Transverse colon (tissue), 4 donors: Measurements from ENCODE around the gene MYRF. TPM values are rescaled to one million over a fixed set of nuclear protein-coding genes. Genes with fewer than 3 reads are reported as not detected.
A peak's percentile ranks its signal among the peaks of the same experiment; 100 is the strongest.

Experiments
- DNase-seq: peaks from one replicate; pipeline ENCODE4 v3.0.0-alpha.2; 2019
- H3K27ac ChIP-seq, 4 donors: fragments of 200-600 bp; sonication (generic); 2 replicates each; pipeline ENCODE4 v1.5.1; 2016 to 2018; ENCODE audit warnings: inconsistent platforms in 4 of 4
- H3K27me3 ChIP-seq: fragments of 200-600 bp; sonication (generic); 2 replicates; pipeline ENCODE4 v1.5.1; 2017; ENCODE audit warnings: inconsistent platforms
- H3K36me3 ChIP-seq, 4 donors: fragments of 200-600 bp; sonication (generic); 2 replicates each; pipeline ENCODE4 v1.5.1; 2017 to 2019; ENCODE audit warnings: inconsistent platforms in 4 of 4
- H3K4me1 ChIP-seq, 4 donors: fragments of 200-600 bp; sonication (generic); 2 replicates each; pipeline ENCODE4 v1.5.1; 2017 to 2020; ENCODE audit warnings: inconsistent platforms in 4 of 4
- H3K4me3 ChIP-seq, 4 donors: fragments of 200-600 bp; sonication (generic); 1 replicate in 1 of 4; 2 replicates in 3 of 4; pipeline versions ENCODE4 v1.5.1 to v1.6.1; 2017 to 2019; ENCODE audit warnings: inconsistent platforms in 4 of 4
- H3K9me3 ChIP-seq, 2 donors: fragments of 200-600 bp; sonication (generic); 2 replicates each; pipeline ENCODE4 v1.5.1; 2017 to 2019; ENCODE audit warnings: inconsistent platforms in 2 of 2
- CTCF ChIP-seq, 5 experiments: fragments of 200-600 bp in 3 of 5; fragments of 450-650 bp in 2 of 5; sonication (generic) in 3 of 5; IDR thresholded peaks; 1 replicate in 2 of 5; 2 replicates in 3 of 5; pipeline ENCODE4 v1.5.1; 2016 to 2017; ENCODE audit warnings: antibody characterized with exemption in 5 of 5, inconsistent platforms in 3 of 5, mild to moderate bottlenecking in 2 of 5, moderate library complexity in 1 of 5
- EP300 ChIP-seq: sonication (generic); formaldehyde crosslinking; IDR thresholded peaks from one replicate; pipeline ENCODE4 v1.6.1; 2017; ENCODE audit warnings: antibody characterized with exemption, low read depth
- POLR2A ChIP-seq: fragments of 450-650 bp; IDR thresholded peaks from one replicate; pipeline ENCODE4 v1.6.1; 2016; ENCODE audit warnings: antibody characterized with exemption, mild to moderate bottlenecking, moderate library complexity
- POLR2AphosphoS5 ChIP-seq, 3 donors: sonication (generic); formaldehyde crosslinking; IDR thresholded peaks; one replicate each; pipeline ENCODE4 v1.6.1; 2016; ENCODE audit warnings: antibody characterized with exemption in 3 of 3
- WGBS, 2 donors: methylation state at CpG; one replicate each; pipeline ENCODE4 v1.1.5; 2018; ENCODE audit warnings: low coverage in 1 of 2; 5-methylcytosine and 5-hydroxymethylcytosine counted together
- in situ Hi-C, 4 donors: fragments of 200-750 bp; cut with MboI; loops; one replicate each; pipeline versions ENCODE4 v1.15.0 to v1.15.1; 2017; ENCODE audit warnings: low sequenced_read_pairs in 3 of 4, low pct_ligation_motif_present in 1 of 4, low pct_unique_long_range_greater_than_20kb in 1 of 4
- intact Hi-C: fragments of 100-400 bp; cut with DNase I; formaldehyde crosslinking; loops from one replicate; pipeline ENCODE4 v1.15.1; 2023; ENCODE audit warnings: low total_unique reads
- total RNA-seq, 4 donors: library from RNA; depleted of rRNA; stranded (reverse); fragments of >200 nt; gene quantifications; one replicate each; pipeline ENCODE4 v1.1.0, GENCODE V29; 2016

MYRF gene
- total RNA-seq, 4 donors from 2014 or later: 2.0 to 14.2 (median 10.7) TPM

- no peak overlapping the region for H3K27ac ChIP-seq
- TF ChIP-seq CTCF (IDR thresholded peaks at IDR 0.05): no peak
- no peak for TF ChIP-seq EP300
- TF ChIP-seq POLR2AphosphoS5 (IDR thresholded peaks at IDR 0.05): no peak
- TF ChIP-seq POLR2A: no peak
- in situ Hi-C loops (no loop called here), intact Hi-C loops (no loop called here)
- H3K27me3 ChIP-seq: peaks cover 14% of the 10 kb centered on the region
- H3K36me3 ChIP-seq: no peaks in the 10 kb centered on the region
- no peaks in the 10 kb centered on the region for H3K9me3 ChIP-seq
- H3K4me1 ChIP-seq: peaks cover 7 to 30% (median 25%) of the 10 kb centered on the region in 4 donors
- WGBS, 2 donors: 74% methylated on average over 14 of the region's 14 CpGs; no CpG with 5 or more reads in 1 of the 2 donors
- no peak for DNase-seq
- H3K4me3 ChIP-seq: no peak overlapping the region
These were observed 1.1 kb upstream of the MYRF start for GRCh38 chr11:61751384-61751783.

GRCh38 chr11:61752925-61753521 is 587 bp downstream of the MYRF start:
- intact Hi-C loops: no loop called here
- H3K4me1 ChIP-seq: peaks cover 7 to 32% (median 27%) of the 10 kb centered on the region in 4 donors
- no peak for DNase-seq

GRCh38 chr11:61753672-61754071 is 1.2 kb downstream of the MYRF start:
- H3K36me3 ChIP-seq: no peaks in the 10 kb centered on the region
- intact Hi-C loops (no loop called here), in situ Hi-C loops (no loop called here)
- peaks cover 14% of the 10 kb centered on the region for H3K27me3 ChIP-seq
- H3K4me3 ChIP-seq: no peak overlapping the region
- no peak overlapping the region for H3K27ac ChIP-seq
- no peak for DNase-seq
- H3K4me1 ChIP-seq: peaks cover 7 to 32% (median 26%) of the 10 kb centered on the region in 4 donors
- WGBS, 2 donors: 80 to 82% methylated on average over 1 to 5 of the region's 5 CpGs
- H3K9me3 ChIP-seq: no peaks in the 10 kb centered on the region
- TF ChIP-seq EP300 (no peak), POLR2AphosphoS5 (IDR thresholded peaks at IDR 0.05) (no peak), POLR2A (no peak), CTCF (IDR thresholded peaks at IDR 0.05) (no peak)

More at GRCh38 chr11:61752925-61753521, 587 bp downstream of the MYRF start:
- in situ Hi-C loops: no loop called here
- WGBS, 2 donors: 25 to 35% methylated on average over 6 to 17 of the region's 17 CpGs
- H3K27ac ChIP-seq: peak overlapping the region in 1 of 4 donors; percentile 49
- H3K27me3 ChIP-seq: peaks cover 14% of the 10 kb centered on the region
- H3K9me3 ChIP-seq: no peaks in the 10 kb centered on the region
- peak overlapping the region; percentile 34 to 57 (median 50) for H3K4me3 ChIP-seq
- no peak for TF ChIP-seq POLR2AphosphoS5 (IDR thresholded peaks at IDR 0.05)
- no peak for TF ChIP-seq EP300
- no peak for TF ChIP-seq POLR2A
- no peak for TF ChIP-seq CTCF (IDR thresholded peaks at IDR 0.05)
- no peaks in the 10 kb centered on the region for H3K36me3 ChIP-seq

- H3K9me3 ChIP-seq: no peaks in the 10 kb centered on the region
- DNase-seq: no peak
- H3K4me3 ChIP-seq: no peak overlapping the region
- no peaks in the 10 kb centered on the region for H3K36me3 ChIP-seq
- WGBS, 2 donors: 85% methylated on average over 27 of the region's 31 CpGs; no CpG with 5 or more reads in 1 of the 2 donors
- H3K27me3 ChIP-seq: peaks cover 14% of the 10 kb centered on the region
- intact Hi-C loops (no loop called here), in situ Hi-C loops (no loop called here)
- TF ChIP-seq POLR2AphosphoS5 (IDR thresholded peaks at IDR 0.05): no peak
- TF ChIP-seq CTCF (IDR thresholded peaks at IDR 0.05): no peak
- no peak for TF ChIP-seq POLR2A
- TF ChIP-seq EP300: no peak
- H3K27ac ChIP-seq: no peak overlapping the region
- peaks cover 7 to 32% (median 26%) of the 10 kb centered on the region in 4 donors for H3K4me1 ChIP-seq
These were observed 2.4 kb downstream of the MYRF start for GRCh38 chr11:61754534-61755482.
